ENCODE results near the gene FZD2. TPM values are rescaled to one million over a fixed set of nuclear protein-coding genes. Genes with fewer than 3 reads are reported as not detected.

Gene FZD2
- total and polyA plus RNA-seq, 9 of the 15 experiments (the other 6 are each of a cell fraction or from before 2014, with no cell fraction given) = 0.03 to 4.5 (median 1.1) TPM; not detected in 1

GRCh38 chr17:44556832-44557606 is at the start of gene FZD2 (continued):
- TF ChIP-seq, protein P1, sequence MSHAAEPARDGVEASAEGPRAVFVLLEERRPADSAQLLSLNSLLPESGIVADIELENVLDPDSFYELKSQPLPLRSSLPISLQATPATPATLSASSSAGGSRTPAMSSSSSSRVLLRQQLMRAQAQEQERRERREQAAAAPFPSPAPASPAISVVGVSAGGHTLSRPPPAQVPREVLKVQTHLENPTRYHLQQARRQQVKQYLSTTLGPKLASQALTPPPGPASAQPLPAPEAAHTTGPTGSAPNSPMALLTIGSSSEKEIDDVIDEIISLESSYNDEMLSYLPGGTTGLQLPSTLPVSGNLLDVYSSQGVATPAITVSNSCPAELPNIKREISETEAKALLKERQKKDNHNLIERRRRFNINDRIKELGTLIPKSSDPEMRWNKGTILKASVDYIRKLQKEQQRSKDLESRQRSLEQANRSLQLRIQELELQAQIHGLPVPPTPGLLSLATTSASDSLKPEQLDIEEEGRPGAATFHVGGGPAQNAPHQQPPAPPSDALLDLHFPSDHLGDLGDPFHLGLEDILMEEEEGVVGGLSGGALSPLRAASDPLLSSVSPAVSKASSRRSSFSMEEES (CRISPR knock-in tag; IDR thresholded peaks at IDR 0.05) = no peak
- TF ChIP-seq CTBP1 (IDR thresholded peaks at IDR 0.05; ENCODE audit: borderline replicate concordance) (peak; percentile 56), ZNF175 (CRISPR knock-in tag; IDR thresholded peaks at IDR 0.05; ENCODE audit: low read depth) (no peak), ESRRA (IDR thresholded peaks at IDR 0.05; ENCODE audit: borderline replicate concordance, low read depth) (no peak; the same call in 1 of the 2 replicates), ZNF23 (CRISPR knock-in tag; IDR thresholded peaks at IDR 0.05) (no peak), SRF (CRISPR knock-in tag; IDR thresholded peaks at IDR 0.05) (no peak), NR3C1 (CRISPR knock-in tag; IDR thresholded peaks at IDR 0.05) (no peak), FOXK2 (conservative IDR thresholded peaks at IDR 0.05 in 1 of 2, IDR thresholded peaks at IDR 0.05 in 1 of 2; ENCODE audit: low read depth in 2 of 2) (no peak), ZNF124 (CRISPR knock-in tag; IDR thresholded peaks at IDR 0.05) (no peak), SRSF1 (IDR thresholded peaks at IDR 0.05; ENCODE audit: low read depth, low read length) (no peak), JUN (IDR thresholded peaks at IDR 0.05; ENCODE audit: borderline replicate concordance, low read depth, low read length) (no peak), JUN (CRISPR knock-in tag; IDR thresholded peaks at IDR 0.05; ENCODE audit: borderline replicate concordance) (no peak), ZNF77 (CRISPR knock-in tag; IDR thresholded peaks at IDR 0.05) (no peak)
- TF ChIP-seq, protein P2, sequence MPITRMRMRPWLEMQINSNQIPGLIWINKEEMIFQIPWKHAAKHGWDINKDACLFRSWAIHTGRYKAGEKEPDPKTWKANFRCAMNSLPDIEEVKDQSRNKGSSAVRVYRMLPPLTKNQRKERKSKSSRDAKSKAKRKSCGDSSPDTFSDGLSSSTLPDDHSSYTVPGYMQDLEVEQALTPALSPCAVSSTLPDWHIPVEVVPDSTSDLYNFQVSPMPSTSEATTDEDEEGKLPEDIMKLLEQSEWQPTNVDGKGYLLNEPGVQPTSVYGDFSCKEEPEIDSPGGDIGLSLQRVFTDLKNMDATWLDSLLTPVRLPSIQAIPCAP (CRISPR knock-in tag; IDR thresholded peaks at IDR 0.05; ENCODE audit: borderline replicate concordance) = no peak
- TF ChIP-seq, protein P3, sequence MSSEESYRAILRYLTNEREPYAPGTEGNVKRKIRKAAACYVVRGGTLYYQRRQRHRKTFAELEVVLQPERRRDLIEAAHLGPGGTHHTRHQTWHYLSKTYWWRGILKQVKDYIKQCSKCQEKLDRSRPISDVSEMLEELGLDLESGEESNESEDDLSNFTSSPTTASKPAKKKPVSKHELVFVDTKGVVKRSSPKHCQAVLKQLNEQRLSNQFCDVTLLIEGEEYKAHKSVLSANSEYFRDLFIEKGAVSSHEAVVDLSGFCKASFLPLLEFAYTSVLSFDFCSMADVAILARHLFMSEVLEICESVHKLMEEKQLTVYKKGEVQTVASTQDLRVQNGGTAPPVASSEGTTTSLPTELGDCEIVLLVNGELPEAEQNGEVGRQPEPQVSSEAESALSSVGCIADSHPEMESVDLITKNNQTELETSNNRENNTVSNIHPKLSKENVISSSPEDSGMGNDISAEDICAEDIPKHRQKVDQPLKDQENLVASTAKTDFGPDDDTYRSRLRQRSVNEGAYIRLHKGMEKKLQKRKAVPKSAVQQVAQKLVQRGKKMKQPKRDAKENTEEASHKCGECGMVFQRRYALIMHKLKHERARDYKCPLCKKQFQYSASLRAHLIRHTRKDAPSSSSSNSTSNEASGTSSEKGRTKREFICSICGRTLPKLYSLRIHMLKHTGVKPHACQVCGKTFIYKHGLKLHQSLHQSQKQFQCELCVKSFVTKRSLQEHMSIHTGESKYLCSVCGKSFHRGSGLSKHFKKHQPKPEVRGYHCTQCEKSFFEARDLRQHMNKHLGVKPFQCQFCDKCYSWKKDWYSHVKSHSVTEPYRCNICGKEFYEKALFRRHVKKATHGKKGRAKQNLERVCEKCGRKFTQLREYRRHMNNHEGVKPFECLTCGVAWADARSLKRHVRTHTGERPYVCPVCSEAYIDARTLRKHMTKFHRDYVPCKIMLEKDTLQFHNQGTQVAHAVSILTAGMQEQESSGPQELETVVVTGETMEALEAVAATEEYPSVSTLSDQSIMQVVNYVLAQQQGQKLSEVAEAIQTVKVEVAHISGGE (CRISPR knock-in tag; IDR thresholded peaks at IDR 0.05) = no peak; a peak in 1 of 6 replicates
- TF ChIP-seq, protein P4, sequence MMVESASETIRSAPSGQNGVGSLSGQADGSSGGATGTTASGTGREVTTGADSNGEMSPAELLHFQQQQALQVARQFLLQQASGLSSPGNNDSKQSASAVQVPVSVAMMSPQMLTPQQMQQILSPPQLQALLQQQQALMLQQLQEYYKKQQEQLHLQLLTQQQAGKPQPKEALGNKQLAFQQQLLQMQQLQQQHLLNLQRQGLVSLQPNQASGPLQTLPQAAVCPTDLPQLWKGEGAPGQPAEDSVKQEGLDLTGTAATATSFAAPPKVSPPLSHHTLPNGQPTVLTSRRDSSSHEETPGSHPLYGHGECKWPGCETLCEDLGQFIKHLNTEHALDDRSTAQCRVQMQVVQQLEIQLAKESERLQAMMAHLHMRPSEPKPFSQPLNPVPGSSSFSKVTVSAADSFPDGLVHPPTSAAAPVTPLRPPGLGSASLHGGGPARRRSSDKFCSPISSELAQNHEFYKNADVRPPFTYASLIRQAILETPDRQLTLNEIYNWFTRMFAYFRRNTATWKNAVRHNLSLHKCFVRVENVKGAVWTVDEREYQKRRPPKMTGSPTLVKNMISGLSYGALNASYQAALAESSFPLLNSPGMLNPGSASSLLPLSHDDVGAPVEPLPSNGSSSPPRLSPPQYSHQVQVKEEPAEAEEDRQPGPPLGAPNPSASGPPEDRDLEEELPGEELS (CRISPR knock-in tag; IDR thresholded peaks at IDR 0.05; ENCODE audit: borderline replicate concordance) = no peak

Data from K562 (cell line).